Trophoblast cell (in vitro differentiated cells and primary cell): ENCODE results near the gene SIK2.

Source experiments
- DNase-seq, 2 donors: peaks; one replicate each; pipeline ENCODE4 v3.0.0-alpha.2; 2016
- H2AFZ ChIP-seq: 2 replicates; pipeline ENCODE4 v1.6.1; 2013; ENCODE audit warnings: low read length, moderate library complexity, mild to moderate bottlenecking; ENCODE audit not compliant: insufficient read depth, poor library complexity
- H2AK5ac ChIP-seq: 2 replicates; pipeline ENCODE4 v1.6.1; 2013; ENCODE audit warnings: mild to moderate bottlenecking, low read length
- H2BK120ac ChIP-seq: 2 replicates; pipeline ENCODE4 v1.6.1; 2013; ENCODE audit warnings: low read length, mild to moderate bottlenecking, moderate library complexity; ENCODE audit not compliant: insufficient read depth, poor library complexity
- H2BK12ac ChIP-seq: 2 replicates; pipeline ENCODE4 v1.6.1; 2013; ENCODE audit warnings: mild to moderate bottlenecking, low read length, moderate library complexity
- H2BK5ac ChIP-seq: 2 replicates; pipeline ENCODE4 v1.6.1; 2013; ENCODE audit warnings: low read length, low read depth, moderate library complexity, mild to moderate bottlenecking; ENCODE audit not compliant: poor library complexity
- H3K14ac ChIP-seq: 2 replicates; pipeline ENCODE4 v1.6.1; 2013; ENCODE audit warnings: mild to moderate bottlenecking, low read length
- H3K18ac ChIP-seq: 2 replicates; pipeline ENCODE4 v1.6.1; 2013; ENCODE audit warnings: mild to moderate bottlenecking, low read length
- H3K23ac ChIP-seq: 2 replicates; pipeline ENCODE4 v1.6.1; 2013; ENCODE audit warnings: low read length
- H3K27ac ChIP-seq: 2 replicates; pipeline ENCODE4 v1.5.1; 2013; ENCODE audit warnings: low read depth, mild to moderate bottlenecking, inconsistent platforms, low read length, moderate library complexity
- H3K27me3 ChIP-seq: 2 replicates; pipeline ENCODE4 v1.6.1; 2013; ENCODE audit warnings: inconsistent platforms, mild to moderate bottlenecking, low read length, moderate library complexity; ENCODE audit not compliant: insufficient read depth
- H3K36me3 ChIP-seq, 2 experiments: 1 replicate in 1 of 2; 2 replicates in 1 of 2; pipeline ENCODE4 v1.6.1; 2013; ENCODE audit warnings: low read length in 2 of 2, mild to moderate bottlenecking in 2 of 2, moderate library complexity in 1 of 2; ENCODE audit not compliant: insufficient read depth in 2 of 2, control insufficient read depth in 1 of 2
- H3K4ac ChIP-seq: 2 replicates; pipeline ENCODE4 v1.6.1; 2013; ENCODE audit warnings: low read depth, mild to moderate bottlenecking, low read length, moderate library complexity
- H3K4me1 ChIP-seq, 2 experiments: 1 replicate in 1 of 2; 2 replicates in 1 of 2; pipeline ENCODE4 v1.6.1; 2013; ENCODE audit warnings: low read length in 2 of 2, mild to moderate bottlenecking in 2 of 2, moderate library complexity in 1 of 2; ENCODE audit not compliant: insufficient read depth in 2 of 2, control insufficient read depth in 1 of 2
- H3K4me2 ChIP-seq: 2 replicates; pipeline ENCODE4 v1.6.1; 2013; ENCODE audit warnings: inconsistent platforms, mild to moderate bottlenecking, low read length, moderate library complexity
- H3K4me3 ChIP-seq: 2 replicates; pipeline ENCODE4 v1.5.1; 2013; ENCODE audit warnings: mild to moderate bottlenecking, low read depth, low read length, inconsistent platforms
- H3K79me1 ChIP-seq: one replicate; pipeline ENCODE4 v1.6.1; 2013; ENCODE audit warnings: low read length
- H3K79me2 ChIP-seq: 2 replicates; pipeline ENCODE4 v1.6.1; 2013; ENCODE audit warnings: low read length, mild to moderate bottlenecking; ENCODE audit not compliant: control insufficient read depth, insufficient read depth, poor library complexity
- H3K9ac ChIP-seq: 2 replicates; pipeline ENCODE4 v1.6.1; 2013; ENCODE audit warnings: mild to moderate bottlenecking, low read length
- H3K9me3 ChIP-seq: 2 replicates; pipeline ENCODE4 v1.6.1; 2013; ENCODE audit warnings: low read depth, mild to moderate bottlenecking, control low read depth, inconsistent platforms, low read length; ENCODE audit not compliant: insufficient read depth
- H4K12ac ChIP-seq: 2 replicates; pipeline ENCODE4 v1.6.1; 2013; ENCODE audit warnings: low read depth, mild to moderate bottlenecking, low read length, moderate library complexity
- H4K8ac ChIP-seq: 2 replicates; pipeline ENCODE4 v1.6.1; 2013; ENCODE audit warnings: low read depth, mild to moderate bottlenecking, low read length, moderate library complexity
- H4K91ac ChIP-seq: one replicate; pipeline ENCODE4 v1.6.1; 2013; ENCODE audit warnings: low read depth, mild to moderate bottlenecking, low read length, moderate library complexity
- WGBS: extraction: QIAGEN DNeasy Blood & Tissue Kit; methylation state at CpG from one replicate; pipeline ENCODE4 v1.1.7; 2013; ENCODE audit warnings: missing lambda C conversion rate; ENCODE audit not compliant: insufficient read length, insufficient coverage; ENCODE audit errors: extremely low coverage; 5-methylcytosine and 5-hydroxymethylcytosine counted together

The SIK2 gene

GRCh38 chr11:111582163-111582562 is 20.1 kb upstream of the SIK2 start:
- Histone ChIP-seq H3K27ac (no peak overlapping the region), H2BK120ac (no peak overlapping the region), H3K9me3 (no peaks in the 10 kb centered on the region), H3K79me1 (no peaks in the 10 kb centered on the region), H4K91ac (no peak overlapping the region), H3K9ac (no peak overlapping the region), H3K4me3 (no peak overlapping the region), H3K23ac (no peak overlapping the region), H4K8ac (no peak overlapping the region), H3K18ac (no peak overlapping the region), H3K4ac (no peak overlapping the region), H3K14ac (no peak overlapping the region), H3K79me2 (no peaks in the 10 kb centered on the region), H2BK5ac (no peak overlapping the region), H3K36me3 (no peaks in the 10 kb centered on the region), H3K4me2 (no peak overlapping the region), H3K27me3 (no peaks in the 10 kb centered on the region), H2AFZ (no peak overlapping the region), H3K4me1 (no peaks in the 10 kb centered on the region), H4K12ac (no peak overlapping the region), H2AK5ac (no peak overlapping the region), H2BK12ac (no peak overlapping the region)
- DNase-seq: no peak

- DNase-seq: no peak
- Histone ChIP-seq H3K9me3 (no peaks in the 10 kb centered on the region), H3K27ac (no peak overlapping the region), H3K36me3 (no peaks in the 10 kb centered on the region), H4K91ac (no peak overlapping the region), H2BK120ac (no peak overlapping the region), H3K4me2 (no peak overlapping the region), H3K4ac (no peak overlapping the region), H3K79me2 (no peaks in the 10 kb centered on the region), H3K14ac (no peak overlapping the region), H4K12ac (no peak overlapping the region), H3K4me3 (no peak overlapping the region), H3K9ac (no peak overlapping the region), H3K4me1 (no peaks in the 10 kb centered on the region), H3K23ac (no peak overlapping the region), H3K79me1 (no peaks in the 10 kb centered on the region), H2BK12ac (no peak overlapping the region), H2BK5ac (no peak overlapping the region), H3K27me3 (no peaks in the 10 kb centered on the region), H2AK5ac (no peak overlapping the region), H4K8ac (no peak overlapping the region), H3K18ac (no peak overlapping the region), H2AFZ (no peak overlapping the region)
- no CpG with 5 or more reads among the region's 4 CpGs for WGBS
Measured at GRCh38 chr11:111582881-111583280, 19.4 kb upstream of the SIK2 start.

- H3K23ac ChIP-seq: no peak overlapping the region
- no peaks in the 10 kb centered on the region for H3K79me1 ChIP-seq
- no peak overlapping the region for H2BK12ac ChIP-seq
- H3K27ac ChIP-seq: no peak overlapping the region
- no peak overlapping the region for H3K4ac ChIP-seq
- no peaks in the 10 kb centered on the region for H3K4me1 ChIP-seq
- H3K14ac ChIP-seq: no peak overlapping the region
- H3K79me2 ChIP-seq: no peaks in the 10 kb centered on the region
- no peaks in the 10 kb centered on the region for H3K36me3 ChIP-seq
- H2AK5ac ChIP-seq: no peak overlapping the region
- H2AFZ ChIP-seq: no peak overlapping the region
- H4K8ac ChIP-seq: no peak overlapping the region
- H4K91ac ChIP-seq: no peak overlapping the region
- no peak overlapping the region for H3K18ac ChIP-seq
- no peak overlapping the region for H3K4me3 ChIP-seq
- no peak for DNase-seq
- no peak overlapping the region for H2BK120ac ChIP-seq
- no peak overlapping the region for H3K4me2 ChIP-seq
- no peaks in the 10 kb centered on the region for H3K9me3 ChIP-seq
- no peaks in the 10 kb centered on the region for H3K27me3 ChIP-seq
- H2BK5ac ChIP-seq: no peak overlapping the region
- no CpG with 5 or more reads among the region's 2 CpGs for WGBS
- no peak overlapping the region for H4K12ac ChIP-seq
- no peak overlapping the region for H3K9ac ChIP-seq
Measured at GRCh38 chr11:111585371-111585770, 16.9 kb upstream of the SIK2 start.

GRCh38 chr11:111586388-111586831 is 15.8 kb upstream of the SIK2 start:
- no peaks in the 10 kb centered on the region for H3K4me1 ChIP-seq
- no peak overlapping the region for H3K27ac ChIP-seq
- no peak overlapping the region for H2BK12ac ChIP-seq
- no peak overlapping the region for H2AFZ ChIP-seq
- no peaks in the 10 kb centered on the region for H3K27me3 ChIP-seq
- DNase-seq: peak; percentile 46 to 78
- no peak overlapping the region for H2BK120ac ChIP-seq
- H3K18ac ChIP-seq: no peak overlapping the region
- no peak overlapping the region for H3K4me2 ChIP-seq
- H4K8ac ChIP-seq: no peak overlapping the region
- no peaks in the 10 kb centered on the region for H3K79me1 ChIP-seq
- H2BK5ac ChIP-seq: no peak overlapping the region
- H3K36me3 ChIP-seq: no peaks in the 10 kb centered on the region
- no peak overlapping the region for H3K9ac ChIP-seq
- H4K12ac ChIP-seq: no peak overlapping the region
- H3K9me3 ChIP-seq: no peaks in the 10 kb centered on the region
- H3K23ac ChIP-seq: no peak overlapping the region
- no CpG with 5 or more reads among the region's 1 CpG for WGBS
- no peak overlapping the region for H2AK5ac ChIP-seq
- H3K4me3 ChIP-seq: no peak overlapping the region
- no peak overlapping the region for H3K14ac ChIP-seq
- H3K79me2 ChIP-seq: no peaks in the 10 kb centered on the region
- H4K91ac ChIP-seq: no peak overlapping the region
- H3K4ac ChIP-seq: no peak overlapping the region
